ENCODE data around the gene PKM. TPM values are rescaled to one million over a fixed set of nuclear protein-coding genes. Genes with fewer than 3 reads are reported as not detected.

The PKM gene
- total and polyA plus RNA-seq, 3 donors from 2014 or later, result 521 to 602 (median 530) TPM

DNA sequence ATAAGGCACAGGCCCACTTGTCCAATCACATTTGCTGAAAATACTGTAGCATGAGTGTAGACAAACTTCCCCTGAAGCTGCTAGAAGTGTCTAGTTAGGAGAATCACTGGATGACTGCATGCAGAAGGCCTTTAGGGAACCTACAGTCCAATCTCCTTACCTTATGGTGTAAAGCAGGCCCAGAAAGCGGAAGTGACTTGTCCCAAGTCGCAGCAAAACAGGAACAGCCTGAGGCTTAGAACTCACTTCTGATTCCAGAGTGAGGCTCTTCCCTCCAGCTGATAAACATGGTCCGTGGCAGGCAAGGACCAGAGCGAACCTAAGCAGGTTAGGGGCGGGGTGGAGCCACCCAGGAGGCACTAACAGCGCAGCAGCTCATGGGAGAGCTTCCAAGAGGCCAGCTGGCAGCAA is 35.9 kb downstream of the PKM start:
- DNase-seq, result no peak
- H3K27ac ChIP-seq, result no peak overlapping the region
- no peaks in the 10 kb centered on the region for H3K9me3 ChIP-seq
- TF ChIP-seq POLR2A (IDR thresholded peaks at IDR 0.05), result no peak
- TF ChIP-seq, protein P1, sequence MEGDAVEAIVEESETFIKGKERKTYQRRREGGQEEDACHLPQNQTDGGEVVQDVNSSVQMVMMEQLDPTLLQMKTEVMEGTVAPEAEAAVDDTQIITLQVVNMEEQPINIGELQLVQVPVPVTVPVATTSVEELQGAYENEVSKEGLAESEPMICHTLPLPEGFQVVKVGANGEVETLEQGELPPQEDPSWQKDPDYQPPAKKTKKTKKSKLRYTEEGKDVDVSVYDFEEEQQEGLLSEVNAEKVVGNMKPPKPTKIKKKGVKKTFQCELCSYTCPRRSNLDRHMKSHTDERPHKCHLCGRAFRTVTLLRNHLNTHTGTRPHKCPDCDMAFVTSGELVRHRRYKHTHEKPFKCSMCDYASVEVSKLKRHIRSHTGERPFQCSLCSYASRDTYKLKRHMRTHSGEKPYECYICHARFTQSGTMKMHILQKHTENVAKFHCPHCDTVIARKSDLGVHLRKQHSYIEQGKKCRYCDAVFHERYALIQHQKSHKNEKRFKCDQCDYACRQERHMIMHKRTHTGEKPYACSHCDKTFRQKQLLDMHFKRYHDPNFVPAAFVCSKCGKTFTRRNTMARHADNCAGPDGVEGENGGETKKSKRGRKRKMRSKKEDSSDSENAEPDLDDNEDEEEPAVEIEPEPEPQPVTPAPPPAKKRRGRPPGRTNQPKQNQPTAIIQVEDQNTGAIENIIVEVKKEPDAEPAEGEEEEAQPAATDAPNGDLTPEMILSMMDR (IDR thresholded peaks at IDR 0.05), result no peak
- WGBS, 2 donors, result 87 to 88% methylated on average over 6 of the region's 6 CpGs
- no peak overlapping the region for H3K4me3 ChIP-seq
- intact Hi-C loops (cut with DNase I; ENCODE audit: low total_unique reads), result loop anchor here (5.0 kb wide), 1 partner anchor 182 kb away; the partner anchor contains the start of gene HEXA
- H3K36me3 ChIP-seq (ENCODE audit: low read depth, missing control alignments), result no peaks in the 10 kb centered on the region
- H3K4me1 ChIP-seq, result peaks cover 3% of the 10 kb centered on the region
- H3K27me3 ChIP-seq, result no peaks in the 10 kb centered on the region

DNA sequence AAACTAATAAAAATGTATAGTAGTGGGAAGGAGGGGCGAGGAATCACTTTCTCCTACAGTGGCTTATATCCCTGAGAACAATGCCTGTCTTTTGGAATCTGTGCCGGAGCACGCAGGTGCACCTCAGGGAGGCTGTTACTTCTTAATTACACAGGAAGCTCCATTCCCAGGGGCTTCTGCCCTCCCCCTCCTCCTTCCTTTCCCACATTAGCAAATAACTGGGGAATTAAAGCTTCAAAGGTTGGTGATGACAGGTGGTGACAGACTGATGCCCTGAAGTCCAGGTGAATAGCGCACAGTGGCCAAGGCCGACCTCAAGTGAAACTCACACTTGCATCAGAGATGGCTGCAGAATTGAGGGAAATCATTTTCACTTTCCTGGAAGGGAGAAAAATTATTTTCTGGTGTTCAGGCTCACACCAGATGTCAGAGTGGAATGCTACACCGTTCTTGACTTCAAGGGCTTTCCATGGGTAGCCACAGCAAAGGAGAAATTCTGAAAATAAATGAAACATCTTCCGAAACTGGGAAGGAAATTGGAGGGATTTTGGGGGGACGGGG is 37.1 kb downstream of the PKM start:
- 84 to 91% methylated on average over 8 of the region's 8 CpGs for WGBS, 2 donors
- TF ChIP-seq, protein P1 (IDR thresholded peaks at IDR 0.05), result no peak
- TF ChIP-seq POLR2A (IDR thresholded peaks at IDR 0.05), result no peak
- intact Hi-C loops (cut with DNase I; ENCODE audit: low total_unique reads), result no loop called here

DNA sequence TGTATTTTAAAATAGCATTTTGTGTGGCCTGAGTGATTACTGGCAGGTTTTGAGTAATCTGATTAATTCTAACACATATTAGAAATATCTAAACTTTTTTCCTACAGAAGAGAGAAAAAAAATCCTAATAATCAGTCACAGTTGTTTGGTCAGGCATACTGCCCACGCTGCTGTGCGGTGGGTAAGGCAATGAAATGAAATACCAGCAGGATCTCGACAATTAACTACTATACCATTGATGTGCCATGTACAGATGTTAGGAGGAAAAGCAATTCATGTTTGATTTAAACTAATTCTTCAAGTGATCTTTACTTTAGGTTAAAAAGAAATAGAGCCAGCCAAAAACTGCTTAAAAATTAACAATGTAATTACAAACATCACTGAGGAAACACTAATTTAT is 38.6 kb downstream of the PKM start:
- Histone ChIP-seq H3K4me1 (no peaks in the 10 kb centered on the region), H3K9me3 (no peaks in the 10 kb centered on the region), H3K27me3 (no peaks in the 10 kb centered on the region), H3K4me3 (no peak overlapping the region), H3K36me3 (ENCODE audit: low read depth, missing control alignments) (no peaks in the 10 kb centered on the region), H3K27ac (no peak overlapping the region)
- DNase-seq, result no peak
- WGBS, 2 donors, result 91 to 94% methylated on average over 3 of the region's 3 CpGs
- TF ChIP-seq, protein P1 (IDR thresholded peaks at IDR 0.05), result no peak
- no peak for TF ChIP-seq POLR2A (IDR thresholded peaks at IDR 0.05)
- intact Hi-C loops (cut with DNase I; ENCODE audit: low total_unique reads), result no loop called here

More for the DNA sequence above, 37.1 kb downstream of the PKM start:
- Histone ChIP-seq H3K27ac (no peak overlapping the region), H3K4me1 (no peaks in the 10 kb centered on the region), H3K9me3 (no peaks in the 10 kb centered on the region), H3K27me3 (no peaks in the 10 kb centered on the region), H3K4me3 (no peak overlapping the region), H3K36me3 (ENCODE audit: low read depth, missing control alignments) (no peaks in the 10 kb centered on the region)
- DNase-seq, result no peak

DNA sequence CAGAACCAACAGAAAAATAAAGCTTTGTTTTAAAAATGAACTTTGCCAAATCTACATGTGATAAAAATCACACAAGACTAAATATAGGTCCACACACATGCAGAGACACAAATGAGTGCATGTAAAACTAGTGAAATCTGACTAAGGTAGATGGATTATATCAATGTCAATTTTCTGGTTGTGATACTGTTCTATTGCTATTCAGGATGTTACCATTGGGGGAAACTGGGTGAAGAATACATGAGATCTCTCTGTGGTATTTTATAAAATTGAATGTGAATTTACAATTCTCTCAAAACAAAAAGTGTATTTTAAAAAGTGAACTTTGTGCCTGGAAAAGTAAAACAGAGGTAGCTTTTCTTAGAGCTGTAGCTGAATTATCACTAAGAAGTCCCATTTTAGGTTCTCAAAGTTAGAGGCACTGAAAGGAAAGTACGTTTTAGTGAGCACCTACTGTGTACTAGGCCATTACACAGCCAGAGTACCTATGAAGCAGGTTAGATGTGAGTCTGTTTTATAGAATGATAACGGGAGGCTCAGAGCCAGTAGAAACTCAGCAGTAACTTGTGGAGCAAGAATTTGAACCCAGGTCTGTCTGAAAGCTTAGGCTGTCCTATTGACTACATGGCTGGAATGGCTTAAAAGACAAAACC is 41.6 kb downstream of the PKM start:
- no peak for DNase-seq
- 87 to 93% methylated on average over 2 of the region's 2 CpGs for WGBS, 2 donors

More for the DNA sequence above, 41.6 kb downstream of the PKM start:
- H3K4me1 ChIP-seq, result no peaks in the 10 kb centered on the region
- H3K27me3 ChIP-seq, result no peaks in the 10 kb centered on the region
- no peak overlapping the region for H3K4me3 ChIP-seq
- TF ChIP-seq, protein P1 (IDR thresholded peaks at IDR 0.05), result no peak
- TF ChIP-seq POLR2A (IDR thresholded peaks at IDR 0.05), result no peak
- H3K36me3 ChIP-seq (ENCODE audit: low read depth, missing control alignments), result no peaks in the 10 kb centered on the region
- intact Hi-C loops (cut with DNase I; ENCODE audit: low total_unique reads), result no loop called here
- no peak overlapping the region for H3K27ac ChIP-seq
- no peaks in the 10 kb centered on the region for H3K9me3 ChIP-seq
